HEK293 (cell line): ENCODE results near the gene PSMD12.

Source experiments
- CTCF ChIA-PET: fragments of 350-600 bp; formaldehyde crosslinking; extraction: SDS; loops from one replicate; lab custom pipeline; 2021; ENCODE audit warnings: antibody characterized with exemption; lab: Yijun Ruan, JAX
- POLR2A ChIA-PET: fragments of 300-600 bp; formaldehyde crosslinking; extraction: SDS; loops from one replicate; lab custom pipeline; 2020; ENCODE audit warnings: antibody characterized with exemption, inconsistent platforms; lab: Yijun Ruan, JAX
- H3K27ac ChIP-seq: fragments of 200-500 bp; sonication (Bioruptor generic); 2 replicates; pipeline ENCODE4 v1.5.1; 2014; ENCODE audit warnings: low read depth, low read length, control low read depth, inconsistent platforms; ENCODE audit errors: extremely low read depth
- H3K36me3 ChIP-seq, 2 experiments: fragments of 200-500 bp in 1 of 2; sonication (Bioruptor generic) in 1 of 2; 1 replicate in 1 of 2; 2 replicates in 1 of 2; pipeline ENCODE4 v1.5.1; 2014 to 2017; ENCODE audit warnings: inconsistent platforms in 2 of 2, low read length in 2 of 2; ENCODE audit not compliant: control insufficient read depth in 2 of 2, insufficient read depth in 1 of 2
- H3K4me1 ChIP-seq: fragments of 200-500 bp; sonication (Bioruptor generic); 2 replicates; pipeline ENCODE4 v1.5.1; 2014; ENCODE audit warnings: mild to moderate bottlenecking, low read length, inconsistent platforms; ENCODE audit not compliant: control insufficient read depth, insufficient read depth
- H3K4me3 ChIP-seq: 2 replicates; pipeline ENCODE4 v1.5.1; 2011; ENCODE audit warnings: low read depth, mild to moderate bottlenecking, control low read depth, low read length, moderate library complexity
- H3K9me3 ChIP-seq: fragments of 200-500 bp; sonication (Bioruptor generic); 2 replicates; pipeline ENCODE4 v1.5.1; 2014; ENCODE audit warnings: low read depth, low read length, inconsistent platforms; ENCODE audit not compliant: control insufficient read depth, insufficient read depth
- BCL6B ChIP-seq: fragments of 450-650 bp; formaldehyde crosslinking; IDR thresholded peaks from 2 replicates; pipeline ENCODE4 v1.5.1; 2017; ENCODE audit warnings: missing biosample characterization, missing genetic modification characterization
- HIC1 ChIP-seq: fragments of 450-650 bp; formaldehyde crosslinking; IDR thresholded peaks from 2 replicates; pipeline ENCODE4 v1.5.1; 2016; ENCODE audit warnings: missing biosample characterization, missing genetic modification characterization
- KLF10 ChIP-seq: fragments of 450-650 bp; IDR thresholded peaks from 2 replicates; pipeline ENCODE4 v1.5.1; 2018; ENCODE audit warnings: missing biosample characterization, mild to moderate bottlenecking, missing genetic modification characterization
- WT1 ChIP-seq: fragments of 450-650 bp; formaldehyde crosslinking; IDR thresholded peaks from 2 replicates; pipeline ENCODE4 v1.5.1; 2016; ENCODE audit warnings: missing biosample characterization, missing genetic modification characterization
- YY1 ChIP-seq: fragments of 450-650 bp; formaldehyde crosslinking; IDR thresholded peaks from 2 replicates; pipeline ENCODE4 v1.5.1; 2018; ENCODE audit warnings: missing biosample characterization, missing genetic modification characterization
- ZBTB8A ChIP-seq: fragments of 450-650 bp; formaldehyde crosslinking; IDR thresholded peaks from 2 replicates; pipeline ENCODE4 v1.5.1; 2016; ENCODE audit warnings: missing biosample characterization, missing genetic modification characterization
- ZFHX2 ChIP-seq: fragments of 450-650 bp; formaldehyde crosslinking; conservative IDR thresholded peaks from 2 replicates; pipeline ENCODE4 v1.5.1; 2016; ENCODE audit warnings: missing biosample characterization, missing genetic modification characterization
- ZNF2 ChIP-seq: fragments of 450-650 bp; formaldehyde crosslinking; IDR thresholded peaks from 2 replicates; pipeline ENCODE4 v1.5.1; 2016; ENCODE audit warnings: missing biosample characterization, missing genetic modification characterization
- ZNF221 ChIP-seq: fragments of 450-650 bp; formaldehyde crosslinking; IDR thresholded peaks from 2 replicates; pipeline ENCODE4 v1.5.1; 2017; ENCODE audit warnings: missing biosample characterization, missing genetic modification characterization, borderline replicate concordance
- ZNF248 ChIP-seq: fragments of 450-650 bp; formaldehyde crosslinking; IDR thresholded peaks from 2 replicates; pipeline ENCODE4 v1.5.1; 2017; ENCODE audit warnings: missing biosample characterization, missing genetic modification characterization
- ZNF280C ChIP-seq: fragments of 450-650 bp; formaldehyde crosslinking; IDR thresholded peaks from 2 replicates; pipeline ENCODE4 v1.5.1; 2016; ENCODE audit warnings: missing biosample characterization, missing genetic modification characterization
- ZNF302 ChIP-seq: fragments of 450-650 bp; formaldehyde crosslinking; IDR thresholded peaks from 2 replicates; pipeline ENCODE4 v1.5.1; 2016; ENCODE audit warnings: missing biosample characterization, missing genetic modification characterization, low read depth
- ZNF366 ChIP-seq: fragments of 450-650 bp; formaldehyde crosslinking; conservative IDR thresholded peaks from 2 replicates; pipeline ENCODE4 v1.5.1; 2016; ENCODE audit warnings: missing biosample characterization, missing genetic modification characterization
- ZNF433 ChIP-seq: fragments of 450-650 bp; formaldehyde crosslinking; IDR thresholded peaks from 2 replicates; pipeline ENCODE4 v1.5.1; 2016; ENCODE audit warnings: missing biosample characterization, missing genetic modification characterization, low read depth
- ZNF488 ChIP-seq: fragments of 450-650 bp; formaldehyde crosslinking; IDR thresholded peaks from 2 replicates; pipeline ENCODE4 v1.5.1; 2016; ENCODE audit warnings: missing biosample characterization, missing genetic modification characterization
- ZNF544 ChIP-seq: fragments of 450-650 bp; formaldehyde crosslinking; IDR thresholded peaks from 2 replicates; pipeline ENCODE4 v1.5.0; 2017; ENCODE audit warnings: missing biosample characterization, missing genetic modification characterization
- ZNF560 ChIP-seq: fragments of 450-650 bp; formaldehyde crosslinking; IDR thresholded peaks from 2 replicates; pipeline ENCODE4 v1.5.1; 2017; ENCODE audit warnings: missing biosample characterization, missing genetic modification characterization, borderline replicate concordance
- ZNF610 ChIP-seq: fragments of 450-650 bp; formaldehyde crosslinking; IDR thresholded peaks from 2 replicates; pipeline ENCODE4 v1.5.1; 2016; ENCODE audit warnings: missing biosample characterization, missing genetic modification characterization, borderline replicate concordance
- ZNF658 ChIP-seq: fragments of 450-650 bp; formaldehyde crosslinking; IDR thresholded peaks from 2 replicates; pipeline ENCODE4; 2016; ENCODE audit warnings: missing biosample characterization, missing genetic modification characterization

Gene PSMD12

GRCh38 chr17:67293251-67294203, 72.8 kb downstream of the PSMD12 start (continued):
- no peak for TF ChIP-seq ZNF488 (tag by site-specific recombination)
- no peak for TF ChIP-seq ZNF560 (tag by site-specific recombination)
- no peak for TF ChIP-seq ZNF658
- TF ChIP-seq ZNF2 = 0 out of 2 replicates have a peak, but pooled peaks have one; percentile 53
- no peak for TF ChIP-seq KLF10 (tag by site-specific recombination)
- no peak for TF ChIP-seq ZNF221 (tag by site-specific recombination)
- no peak for TF ChIP-seq ZNF366 (tag by site-specific recombination)
- no peak for TF ChIP-seq ZNF433 (tag by site-specific recombination)
- TF ChIP-seq BCL6B (tag by site-specific recombination) = no peak
- TF ChIP-seq ZNF280C (tag by site-specific recombination) = no peak
- no peak for TF ChIP-seq YY1 (tag by site-specific recombination)
- no peak for TF ChIP-seq ZNF248 (tag by site-specific recombination)
- no peak for TF ChIP-seq HIC1
- TF ChIP-seq ZNF610 (tag by site-specific recombination) = no peak
- no peak for TF ChIP-seq ZNF544 (tag by site-specific recombination)

GRCh38 chr17:67290711-67291291, 75.6 kb downstream of the PSMD12 start:
- Histone ChIP-seq H3K9me3 (no peaks in the 10 kb centered on the region), H3K4me1 (no peaks in the 10 kb centered on the region), H3K36me3 (no peaks in the 10 kb centered on the region), H3K27ac (no peak overlapping the region), H3K4me3 (no peak overlapping the region)
- CTCF ChIA-PET = interaction anchor here (0.6 to 1.1 kb wide), 2 partner anchors 17 to 28 kb away, joined by 3 read pairs; no protein-coding TSS in a partner anchor
- POLR2A ChIA-PET = no interaction called here
- TF ChIP-seq ZFHX2 (tag by site-specific recombination) (no peak), ZBTB8A (tag by site-specific recombination) (no peak), ZNF302 (no peak), WT1 (tag by site-specific recombination) (no peak)
